Measurements from ENCODE around the gene SMYD1. TPM values are rescaled to one million over a fixed set of nuclear protein-coding genes. Genes with fewer than 3 reads are reported as not detected.

The SMYD1 gene
- total and polyA plus RNA-seq, 10 of the 15 experiments (the other 5 are each of a cell fraction or from before 2014, with no cell fraction given): 0.09 TPM; not detected in 9

DNA sequence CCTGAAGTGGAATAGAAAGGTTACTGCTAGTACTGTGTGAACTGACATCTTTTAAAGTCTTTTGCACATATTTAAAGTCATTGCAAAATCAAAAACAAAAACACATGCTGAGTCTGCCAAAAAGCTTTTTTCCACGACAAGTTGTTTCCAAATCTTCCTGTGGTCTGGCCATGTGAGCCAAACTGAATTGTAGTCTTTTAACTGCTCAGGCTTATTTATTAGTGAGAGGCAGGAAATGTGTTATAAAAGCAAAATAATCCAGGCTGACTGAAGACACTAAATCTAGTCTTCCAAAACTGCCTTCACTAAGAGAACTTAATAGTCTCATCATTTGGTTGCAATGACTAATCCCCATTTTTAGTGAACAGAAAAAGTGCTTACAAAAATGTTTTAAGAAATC is 14.3 kb upstream of the SMYD1 start (continued):
- TF ChIP-seq, protein P1, sequence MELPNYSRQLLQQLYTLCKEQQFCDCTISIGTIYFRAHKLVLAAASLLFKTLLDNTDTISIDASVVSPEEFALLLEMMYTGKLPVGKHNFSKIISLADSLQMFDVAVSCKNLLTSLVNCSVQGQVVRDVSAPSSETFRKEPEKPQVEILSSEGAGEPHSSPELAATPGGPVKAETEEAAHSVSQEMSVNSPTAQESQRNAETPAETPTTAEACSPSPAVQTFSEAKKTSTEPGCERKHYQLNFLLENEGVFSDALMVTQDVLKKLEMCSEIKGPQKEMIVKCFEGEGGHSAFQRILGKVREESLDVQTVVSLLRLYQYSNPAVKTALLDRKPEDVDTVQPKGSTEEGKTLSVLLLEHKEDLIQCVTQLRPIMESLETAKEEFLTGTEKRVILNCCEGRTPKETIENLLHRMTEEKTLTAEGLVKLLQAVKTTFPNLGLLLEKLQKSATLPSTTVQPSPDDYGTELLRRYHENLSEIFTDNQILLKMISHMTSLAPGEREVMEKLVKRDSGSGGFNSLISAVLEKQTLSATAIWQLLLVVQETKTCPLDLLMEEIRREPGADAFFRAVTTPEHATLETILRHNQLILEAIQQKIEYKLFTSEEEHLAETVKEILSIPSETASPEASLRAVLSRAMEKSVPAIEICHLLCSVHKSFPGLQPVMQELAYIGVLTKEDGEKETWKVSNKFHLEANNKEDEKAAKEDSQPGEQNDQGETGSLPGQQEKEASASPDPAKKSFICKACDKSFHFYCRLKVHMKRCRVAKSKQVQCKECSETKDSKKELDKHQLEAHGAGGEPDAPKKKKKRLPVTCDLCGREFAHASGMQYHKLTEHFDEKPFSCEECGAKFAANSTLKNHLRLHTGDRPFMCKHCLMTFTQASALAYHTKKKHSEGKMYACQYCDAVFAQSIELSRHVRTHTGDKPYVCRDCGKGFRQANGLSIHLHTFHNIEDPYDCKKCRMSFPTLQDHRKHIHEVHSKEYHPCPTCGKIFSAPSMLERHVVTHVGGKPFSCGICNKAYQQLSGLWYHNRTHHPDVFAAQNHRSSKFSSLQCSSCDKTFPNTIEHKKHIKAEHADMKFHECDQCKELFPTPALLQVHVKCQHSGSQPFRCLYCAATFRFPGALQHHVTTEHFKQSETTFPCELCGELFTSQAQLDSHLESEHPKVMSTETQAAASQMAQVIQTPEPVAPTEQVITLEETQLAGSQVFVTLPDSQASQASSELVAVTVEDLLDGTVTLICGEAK (IDR thresholded peaks at IDR 0.05; ENCODE audit: borderline replicate concordance): no peak
- no peak for TF ChIP-seq DPF2 (IDR thresholded peaks at IDR 0.05)
- TF ChIP-seq SMARCA5 (IDR thresholded peaks at IDR 0.05): no peak
- TF ChIP-seq KDM1A (IDR thresholded peaks at IDR 0.05; ENCODE audit: borderline replicate concordance): no peak
- TF ChIP-seq, protein P2, sequence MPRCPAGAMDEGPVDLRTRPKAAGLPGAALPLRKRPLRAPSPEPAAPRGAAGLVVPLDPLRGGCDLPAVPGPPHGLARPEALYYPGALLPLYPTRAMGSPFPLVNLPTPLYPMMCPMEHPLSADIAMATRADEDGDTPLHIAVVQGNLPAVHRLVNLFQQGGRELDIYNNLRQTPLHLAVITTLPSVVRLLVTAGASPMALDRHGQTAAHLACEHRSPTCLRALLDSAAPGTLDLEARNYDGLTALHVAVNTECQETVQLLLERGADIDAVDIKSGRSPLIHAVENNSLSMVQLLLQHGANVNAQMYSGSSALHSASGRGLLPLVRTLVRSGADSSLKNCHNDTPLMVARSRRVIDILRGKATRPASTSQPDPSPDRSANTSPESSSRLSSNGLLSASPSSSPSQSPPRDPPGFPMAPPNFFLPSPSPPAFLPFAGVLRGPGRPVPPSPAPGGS (IDR thresholded peaks at IDR 0.05; ENCODE audit: borderline replicate concordance, insufficient read depth, low read depth, low read length, poor library complexity, severe bottlenecking): no peak
- no peak for TF ChIP-seq FOS (IDR thresholded peaks at IDR 0.05; ENCODE audit: borderline replicate concordance, extremely low read depth, insufficient read length)
- TF ChIP-seq TCF7 (IDR thresholded peaks at IDR 0.05; ENCODE audit: borderline replicate concordance): no peak

Data from GM12878 (cell line).